ENCODE results near the gene MREG.

MREG gene

GRCh38 chr2:215931256-215931903 is 82.0 kb downstream of the MREG start:
- TF ChIP-seq FOXP2 (optimal IDR thresholded peaks at IDR 0.05; ENCODE audit: borderline replicate concordance, extremely low read depth, extremely low read length, insufficient read depth) (no peak), SIN3A (IDR thresholded peaks at IDR 0.05; ENCODE audit: borderline replicate concordance, insufficient read depth, low read length) (no peak), REST (IDR thresholded peaks at IDR 0.05; ENCODE audit: insufficient read depth in 1 of 2, low read depth in 2 of 2, low read length in 2 of 2) (no peak), TAF1 (IDR thresholded peaks at IDR 0.05; ENCODE audit: borderline replicate concordance, insufficient read depth, low read length) (no peak), POLR2AphosphoS5 (IDR thresholded peaks at IDR 0.05; ENCODE audit: low read depth, low read length) (no peak)

- no peak for TF ChIP-seq TAF1 (IDR thresholded peaks at IDR 0.05; ENCODE audit: borderline replicate concordance, insufficient read depth, low read length)
- TF ChIP-seq FOXP2 (optimal IDR thresholded peaks at IDR 0.05; ENCODE audit: borderline replicate concordance, extremely low read depth, extremely low read length, insufficient read depth), result no peak
- no peak for TF ChIP-seq REST (IDR thresholded peaks at IDR 0.05; ENCODE audit: insufficient read depth in 1 of 2, low read depth in 2 of 2, low read length in 2 of 2)
- TF ChIP-seq POLR2AphosphoS5 (IDR thresholded peaks at IDR 0.05; ENCODE audit: low read depth, low read length), result no peak
- no peak for TF ChIP-seq SIN3A (IDR thresholded peaks at IDR 0.05; ENCODE audit: borderline replicate concordance, insufficient read depth, low read length)
Observed at GRCh38 chr2:215930505-215931253, 82.7 kb downstream of the MREG start.

GRCh38 chr2:215929602-215930335 is 83.6 kb downstream of the MREG start:
- no peak for TF ChIP-seq SIN3A (IDR thresholded peaks at IDR 0.05; ENCODE audit: borderline replicate concordance, insufficient read depth, low read length)
- TF ChIP-seq FOXP2 (optimal IDR thresholded peaks at IDR 0.05; ENCODE audit: borderline replicate concordance, extremely low read depth, extremely low read length, insufficient read depth), result no peak
- TF ChIP-seq POLR2AphosphoS5 (IDR thresholded peaks at IDR 0.05; ENCODE audit: low read depth, low read length), result no peak
- TF ChIP-seq TAF1 (IDR thresholded peaks at IDR 0.05; ENCODE audit: borderline replicate concordance, insufficient read depth, low read length), result no peak
- TF ChIP-seq REST (IDR thresholded peaks at IDR 0.05; ENCODE audit: insufficient read depth in 1 of 2, low read depth in 2 of 2, low read length in 2 of 2), result no peak

GRCh38 chr2:215928086-215928485 is 85.3 kb downstream of the MREG start:
- TF ChIP-seq SIN3A (IDR thresholded peaks at IDR 0.05; ENCODE audit: borderline replicate concordance, insufficient read depth, low read length), result no peak
- TF ChIP-seq REST (IDR thresholded peaks at IDR 0.05; ENCODE audit: insufficient read depth in 1 of 2, low read depth in 2 of 2, low read length in 2 of 2), result no peak
- no peak for TF ChIP-seq FOXP2 (optimal IDR thresholded peaks at IDR 0.05; ENCODE audit: borderline replicate concordance, extremely low read depth, extremely low read length, insufficient read depth)
- no peak for TF ChIP-seq TAF1 (IDR thresholded peaks at IDR 0.05; ENCODE audit: borderline replicate concordance, insufficient read depth, low read length)
- TF ChIP-seq POLR2AphosphoS5 (IDR thresholded peaks at IDR 0.05; ENCODE audit: low read depth, low read length), result no peak

Data from PFSK-1 (cell line).